22Rv1 (cell line): ENCODE data around the gene THOC5.
"Not testable (repeated sequence)": the region's sequence is repeated elsewhere in the genome, so short reads cannot be mapped to it uniquely, and the experiment has no call there.

Source experiments
- CTCF ChIP-seq: fragments of 450-650 bp; IDR thresholded peaks from 2 replicates; pipeline ENCODE4 v1.5.1; 2017; ENCODE audit warnings: mild to moderate bottlenecking
- ZFX ChIP-seq: fragments of 450-650 bp; IDR thresholded peaks from 2 replicates; pipeline ENCODE4 v1.6.1; 2017; ENCODE audit warnings: antibody characterized with exemption, borderline replicate concordance

GRCh38 chr22:29566513-29566912, 13.0 kb upstream of the THOC5 start:
- TF ChIP-seq CTCF, ZFX: not testable (repeated sequence)
